NT2/D1 (cell line): ENCODE measurements around the gene SPPL2C.
A peak's percentile ranks its signal among the peaks of the same experiment; 100 is the strongest.

Source experiments
- DNase-seq: peaks from one replicate; pipeline ENCODE4 v3.0.0-alpha.2; 2011; ENCODE audit warnings: low read depth, low spot score
- H3K27me3 ChIP-seq: 2 replicates; pipeline ENCODE4 v1.6.0; 2011; ENCODE audit warnings: mild to moderate bottlenecking; ENCODE audit not compliant: insufficient read length, insufficient read depth
- H3K36me3 ChIP-seq: 2 replicates; pipeline ENCODE4 v1.6.1; 2011; ENCODE audit warnings: mild to moderate bottlenecking, low read length, mixed read lengths; ENCODE audit not compliant: insufficient read depth, insufficient read length
- H3K4me1 ChIP-seq: 2 replicates; pipeline ENCODE4 v1.5.1; 2011; ENCODE audit not compliant: insufficient read depth, insufficient read length
- H3K4me3 ChIP-seq: 2 replicates; pipeline ENCODE4 v1.5.1; 2011; ENCODE audit warnings: low read depth; ENCODE audit not compliant: insufficient read length
- H3K9ac ChIP-seq: 2 replicates; pipeline ENCODE4 v1.6.0; 2011; ENCODE audit warnings: low read depth; ENCODE audit not compliant: insufficient read length
- H3K9me3 ChIP-seq: 2 replicates; pipeline ENCODE4 v1.5.1; 2011; ENCODE audit warnings: mild to moderate bottlenecking, low read length; ENCODE audit not compliant: insufficient read depth
- SUZ12 ChIP-seq: IDR thresholded peaks from 2 replicates; pipeline ENCODE4 v1.6.1; 2011; ENCODE audit not compliant: insufficient read length, insufficient read depth; ENCODE audit errors: extremely low read depth
- YY1 ChIP-seq: IDR thresholded peaks from 2 replicates; pipeline ENCODE4 v1.6.1; 2011; ENCODE audit not compliant: insufficient read length, insufficient read depth
- ZNF274 ChIP-seq: IDR thresholded peaks from 2 replicates; pipeline ENCODE4 v1.6.1; 2011; ENCODE audit warnings: mild to moderate bottlenecking, low read depth, low read length

The SPPL2C gene

GRCh38 chr17:45833920-45834319, 10.8 kb upstream of the SPPL2C start:
- peaks cover 21% of the 10 kb centered on the region for H3K4me1 ChIP-seq
- H3K4me3 ChIP-seq, result no peak overlapping the region
- TF ChIP-seq ZNF274, result no peak
- TF ChIP-seq YY1, result no peak
- TF ChIP-seq SUZ12, result no peak
- no peaks in the 10 kb centered on the region for H3K36me3 ChIP-seq
- no peak for DNase-seq
- no peaks in the 10 kb centered on the region for H3K9me3 ChIP-seq
- H3K9ac ChIP-seq, result no peak overlapping the region
- no peaks in the 10 kb centered on the region for H3K27me3 ChIP-seq

GRCh38 chr17:45834471-45835396, 9.9 kb upstream of the SPPL2C start:
- DNase-seq, result no peak
- no peak for TF ChIP-seq ZNF274
- H3K4me1 ChIP-seq, result peaks cover 21% of the 10 kb centered on the region
- H3K9me3 ChIP-seq, result no peaks in the 10 kb centered on the region
- H3K9ac ChIP-seq, result peak overlapping the region; percentile 12
- no peaks in the 10 kb centered on the region for H3K27me3 ChIP-seq
- H3K4me3 ChIP-seq, result no peak overlapping the region
- H3K36me3 ChIP-seq, result no peaks in the 10 kb centered on the region

- H3K4me3 ChIP-seq, result no peak overlapping the region
- no peaks in the 10 kb centered on the region for H3K36me3 ChIP-seq
- DNase-seq, result no peak
- peaks cover 21% of the 10 kb centered on the region for H3K4me1 ChIP-seq
- no peak for TF ChIP-seq ZNF274
- TF ChIP-seq SUZ12, result no peak
- TF ChIP-seq YY1, result no peak
- H3K9ac ChIP-seq, result no peak overlapping the region
- no peaks in the 10 kb centered on the region for H3K27me3 ChIP-seq
- H3K9me3 ChIP-seq, result no peaks in the 10 kb centered on the region
Measured at GRCh38 chr17:45835481-45835880, 9.2 kb upstream of the SPPL2C start.

GRCh38 chr17:45836047-45837044, 8.3 kb upstream of the SPPL2C start:
- Histone ChIP-seq H3K4me1 (peaks cover 21% of the 10 kb centered on the region), H3K4me3 (no peak overlapping the region), H3K27me3 (no peaks in the 10 kb centered on the region), H3K9me3 (no peaks in the 10 kb centered on the region), H3K9ac (no peak overlapping the region), H3K36me3 (no peaks in the 10 kb centered on the region)
- TF ChIP-seq ZNF274 (no peak), SUZ12 (no peak), YY1 (no peak)
- no peak for DNase-seq

- H3K27me3 ChIP-seq, result no peaks in the 10 kb centered on the region
- H3K9ac ChIP-seq, result no peak overlapping the region
- no peak for TF ChIP-seq ZNF274
- TF ChIP-seq YY1, result no peak
- TF ChIP-seq SUZ12, result no peak
- DNase-seq, result no peak
- peaks cover 19% of the 10 kb centered on the region for H3K4me1 ChIP-seq
- no peak overlapping the region for H3K4me3 ChIP-seq
- H3K9me3 ChIP-seq, result no peaks in the 10 kb centered on the region
- no peaks in the 10 kb centered on the region for H3K36me3 ChIP-seq
Measured at GRCh38 chr17:45837187-45837586, 7.5 kb upstream of the SPPL2C start.

GRCh38 chr17:45837603-45838002, 7.1 kb upstream of the SPPL2C start:
- Histone ChIP-seq H3K9ac (no peak overlapping the region), H3K36me3 (no peaks in the 10 kb centered on the region), H3K4me1 (peaks cover 19% of the 10 kb centered on the region), H3K4me3 (no peak overlapping the region), H3K9me3 (no peaks in the 10 kb centered on the region), H3K27me3 (no peaks in the 10 kb centered on the region)
- DNase-seq, result no peak
- TF ChIP-seq ZNF274, result no peak
- no peak for TF ChIP-seq SUZ12
- TF ChIP-seq YY1, result no peak
